K562 (cell line): Measurements from ENCODE around the gene UBA1. TPM values are rescaled to one million over a fixed set of nuclear protein-coding genes. Genes with fewer than 3 reads are reported as not detected.

ENCODE experiments used
- ATF2 ChIP-seq: sonication (generic); formaldehyde crosslinking; IDR thresholded peaks from 2 replicates; pipeline ENCODE4 v1.8.1; 2022; ENCODE audit warnings: missing genetic modification reagents
- ATF4 ChIP-seq: fragments of 450-650 bp; formaldehyde crosslinking; IDR thresholded peaks from 2 replicates; pipeline ENCODE4 v1.4.0; 2022; ENCODE audit warnings: mild to moderate bottlenecking, moderate library complexity
- CCNT2 ChIP-seq: IDR thresholded peaks from 2 replicates; pipeline ENCODE4 v1.6.1; 2011; ENCODE audit warnings: borderline replicate concordance, low read depth, mild to moderate bottlenecking, moderate library complexity, mixed read lengths, low read length; ENCODE audit not compliant: insufficient read length; ENCODE audit errors: extremely low read depth
- FOXK2 ChIP-seq, 2 experiments: fragments of 450-650 bp; IDR thresholded peaks in 1 of 2; conservative IDR thresholded peaks in 1 of 2; 2 replicates each; pipeline ENCODE4 v1.6.1; 2016; ENCODE audit warnings: low read depth in 2 of 2, mild to moderate bottlenecking in 1 of 2
- KHSRP ChIP-seq: fragments of 450-650 bp; IDR thresholded peaks from 2 replicates; pipeline ENCODE4 v1.6.1; 2017
- NCOA4 ChIP-seq: fragments of 450-650 bp; IDR thresholded peaks from 2 replicates; pipeline ENCODE4 v1.6.1; 2018; ENCODE audit warnings: mild to moderate bottlenecking; ENCODE audit not compliant: partially characterized antibody
- NFE2 ChIP-seq: IDR thresholded peaks from 2 replicates; pipeline ENCODE4 v1.6.1; 2014; ENCODE audit warnings: antibody characterized with exemption, low read depth
- NFE2L1 ChIP-seq: fragments of 450-650 bp; IDR thresholded peaks from 2 replicates; pipeline ENCODE4 v1.6.1; 2016; ENCODE audit warnings: missing genetic modification characterization, low read depth, mild to moderate bottlenecking, missing compliant biosample characterization, moderate library complexity, borderline replicate concordance
- OTX1 ChIP-seq: fragments of 450-650 bp; formaldehyde crosslinking; IDR thresholded peaks from 2 replicates; pipeline ENCODE4 v1.4.0; 2022; ENCODE audit warnings: mild to moderate bottlenecking
- TCF7L2 ChIP-seq: fragments of 150-350 bp; IDR thresholded peaks from 2 replicates; pipeline ENCODE4 v1.6.1; 2016; ENCODE audit warnings: low read depth, mild to moderate bottlenecking, low read length, moderate library complexity
- WHSC1 ChIP-seq: IDR thresholded peaks from one replicate; pipeline ENCODE4 v1.6.1; 2012; ENCODE audit warnings: low read length, control low read depth, inconsistent platforms
- XRCC3 ChIP-seq: fragments of 450-650 bp; IDR thresholded peaks from 2 replicates; pipeline ENCODE4 v1.6.1; 2017; ENCODE audit warnings: mild to moderate bottlenecking, moderate library complexity
- ZNF318 ChIP-seq, 2 experiments: fragments of 450-650 bp; IDR thresholded peaks; 2 replicates each; pipeline ENCODE4 v1.6.1; 2016; ENCODE audit warnings: mild to moderate bottlenecking in 2 of 2, borderline replicate concordance in 1 of 2, low read depth in 1 of 2, moderate library complexity in 1 of 2
- ZNF695 ChIP-seq: fragments of 450-650 bp; formaldehyde crosslinking; IDR thresholded peaks from 2 replicates; pipeline ENCODE4 v1.4.0; 2020; ENCODE audit warnings: mild to moderate bottlenecking, moderate library complexity
- ZNF77 ChIP-seq: fragments of 250-450 bp; sonication (Bioruptor Pico); IDR thresholded peaks from 2 replicates; pipeline ENCODE4 v1.5.0; 2020
- ZNF785 ChIP-seq: fragments of 250-450 bp; sonication (Bioruptor Pico); IDR thresholded peaks from 2 replicates; pipeline ENCODE4 v1.4.0; 2020; ENCODE audit warnings: mild to moderate bottlenecking
- polyA plus RNA-seq, 8 experiments: library from polyadenylated mRNA; depleted of rRNA in 4 of 8; stranded (reverse) in 5 of 8; unstranded in 3 of 8; fragments of >200 nt; fragmentation: Nextera tagmentation in 2 of 8; fragmentation: Illumina TruSeq in 1 of 8; extraction: Ambion mirVana in 2 of 8; extraction: Trizol in 1 of 8; gene quantifications; 2 replicates each; pipeline versions ENCODE4 v1.2.1 to v1.2.3, GENCODE V29; 2011 to 2014; ENCODE audit warnings: inconsistent platforms in 1 of 8, missing spikeins in 1 of 8
- total RNA-seq, 7 experiments: library from RNA; depleted of rRNA in 6 of 7; stranded (reverse); fragments of >200 nt in 6 of 7; fragmentation: Illumina TruSeq in 2 of 7; extraction: Trizol in 2 of 7; gene quantifications; 2 replicates each; pipeline versions ENCODE4 v1.2.1 to v1.2.3, GENCODE V29; 2011 to 2021; ENCODE audit warnings: low replicate concordance in 1 of 7
- TF ChIP-seq, protein P1 (sequence below): fragments of 450-650 bp; IDR thresholded peaks from 2 replicates; pipeline ENCODE4 v1.6.1; 2016

Gene UBA1
- total and polyA plus RNA-seq, 9 of the 15 experiments (the other 6 are each of a cell fraction or from before 2014, with no cell fraction given): 32.0 to 174 (median 93.6) TPM

DNA sequence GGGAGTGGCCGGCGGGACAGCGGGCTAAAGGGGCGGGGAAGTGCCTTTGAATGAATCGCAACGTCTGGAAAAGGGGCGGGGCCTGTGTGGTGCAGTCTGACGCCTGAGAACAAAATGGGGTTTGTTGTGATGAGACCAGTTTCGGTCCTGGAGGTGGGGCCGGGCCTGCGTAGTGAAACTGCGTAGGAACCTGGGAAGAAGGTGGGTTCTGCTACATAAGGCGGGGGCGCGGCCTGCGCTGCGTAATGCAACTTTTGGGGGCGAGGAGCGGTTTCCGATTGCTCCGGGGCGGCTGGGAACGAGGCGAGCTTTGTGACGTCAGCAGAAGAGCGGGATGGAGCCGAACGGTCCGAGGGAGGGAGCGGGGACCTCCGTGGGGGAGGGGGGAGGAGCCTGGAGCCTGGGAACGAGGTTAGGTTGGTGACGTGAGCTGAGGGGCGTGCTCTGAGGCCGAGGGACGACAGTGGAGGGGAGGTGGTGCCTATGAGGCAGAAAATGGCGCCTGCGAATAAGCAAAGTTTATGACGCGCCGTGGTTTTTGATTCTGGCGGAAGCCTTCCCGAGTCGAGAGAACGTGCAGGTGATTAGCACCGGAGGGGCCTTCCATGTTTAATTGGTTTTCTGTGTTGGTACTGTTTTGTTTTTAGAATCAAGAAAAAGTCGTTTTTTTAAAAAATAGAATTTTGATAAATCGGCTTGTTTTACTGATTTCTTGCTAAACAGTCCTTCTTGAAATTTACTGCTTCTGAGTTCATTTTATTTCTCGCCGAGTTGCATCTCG, 39.9 kb downstream of the UBA1 start (continued):
- TF ChIP-seq ATF4 (CRISPR knock-in tag): no peak
- TF ChIP-seq ZNF318 (IDR thresholded peaks at IDR 0.05; ENCODE audit: borderline replicate concordance in 1 of 2, low read depth in 1 of 2): no peak
- TF ChIP-seq ZNF77 (CRISPR knock-in tag): no peak
- no peak for TF ChIP-seq TCF7L2
- TF ChIP-seq ATF2 (CRISPR knock-in tag): no peak
- no peak for TF ChIP-seq ZNF785
- TF ChIP-seq, protein P1, sequence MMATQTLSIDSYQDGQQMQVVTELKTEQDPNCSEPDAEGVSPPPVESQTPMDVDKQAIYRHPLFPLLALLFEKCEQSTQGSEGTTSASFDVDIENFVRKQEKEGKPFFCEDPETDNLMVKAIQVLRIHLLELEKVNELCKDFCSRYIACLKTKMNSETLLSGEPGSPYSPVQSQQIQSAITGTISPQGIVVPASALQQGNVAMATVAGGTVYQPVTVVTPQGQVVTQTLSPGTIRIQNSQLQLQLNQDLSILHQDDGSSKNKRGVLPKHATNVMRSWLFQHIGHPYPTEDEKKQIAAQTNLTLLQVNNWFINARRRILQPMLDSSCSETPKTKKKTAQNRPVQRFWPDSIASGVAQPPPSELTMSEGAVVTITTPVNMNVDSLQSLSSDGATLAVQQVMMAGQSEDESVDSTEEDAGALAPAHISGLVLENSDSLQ: no peak
- TF ChIP-seq ZNF695 (CRISPR knock-in tag): no peak
- TF ChIP-seq KHSRP: 0 out of 2 replicates have a peak, but pooled peaks have one; percentile 18
- TF ChIP-seq NFE2L1 (tag): no peak
- no peak for TF ChIP-seq NCOA4
- TF ChIP-seq CCNT2: peak; percentile 0
- TF ChIP-seq FOXK2 (conservative IDR thresholded peaks at IDR 0.05 in 1 of 2, IDR thresholded peaks at IDR 0.05 in 1 of 2; ENCODE audit: low read depth in 2 of 2): no peak; a peak in 1 of 4 replicates
- 0 out of 2 replicates have a peak, but pooled peaks have one; percentile 25 for TF ChIP-seq NFE2
- TF ChIP-seq XRCC3: no peak
- TF ChIP-seq OTX1 (CRISPR knock-in tag): no peak
- no peak for TF ChIP-seq WHSC1
